ENCODE measurements around the gene EEA1. TPM values are rescaled to one million over a fixed set of nuclear protein-coding genes. Genes with fewer than 3 reads are reported as not detected.

The EEA1 gene
- total RNA-seq = 6.1 and 9.2 TPM in 2 replicates

DNA sequence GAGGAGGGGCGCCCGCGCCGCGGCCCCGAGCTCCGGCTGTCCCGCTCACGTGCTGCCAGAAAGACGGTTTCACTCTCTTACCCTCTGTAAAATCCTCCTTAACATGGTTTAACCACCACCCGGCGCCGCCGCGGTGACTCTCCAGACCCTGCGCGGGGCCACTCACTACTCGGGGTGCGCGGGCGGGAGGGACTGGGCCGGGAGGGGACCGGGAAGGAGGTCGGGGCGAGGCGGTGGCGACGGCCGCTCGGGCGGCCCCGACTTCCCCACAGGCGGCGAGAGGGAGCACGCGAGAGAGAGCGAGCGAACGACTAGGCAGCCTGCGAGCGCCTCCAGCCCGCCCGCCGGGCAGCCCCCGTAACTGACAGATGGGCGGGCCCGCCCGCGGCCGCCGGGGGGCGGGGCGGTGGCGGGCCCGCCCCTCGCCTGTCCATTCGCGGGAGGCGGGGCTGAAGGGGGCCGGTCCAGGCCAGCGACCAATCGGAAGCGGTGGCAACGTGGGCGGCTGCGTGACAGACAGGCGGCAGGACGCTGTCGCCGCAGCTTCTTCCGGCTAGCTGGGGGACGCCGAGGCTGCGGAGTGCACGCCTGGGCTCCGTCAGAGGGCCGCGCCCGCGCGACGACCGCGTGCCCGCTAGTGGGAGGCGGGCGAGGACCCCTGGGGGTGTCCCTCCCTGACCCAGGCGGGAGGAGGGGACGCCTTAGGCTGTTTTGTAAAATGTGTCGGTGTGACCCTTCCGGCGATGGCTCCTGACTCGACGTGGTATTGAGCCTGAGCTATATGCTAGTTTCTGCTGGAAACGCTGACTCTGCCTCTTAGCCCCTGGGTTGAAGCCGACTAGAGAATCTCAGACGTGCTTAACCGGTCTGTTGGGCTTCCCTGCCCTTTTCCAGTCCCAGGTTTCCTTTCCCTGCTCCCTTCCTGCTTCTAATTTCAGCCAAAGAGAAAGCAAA is at the start of gene EEA1:
Gene EEA1, minus strand, starts transcription at position 334 of the 954 bp plus-strand sequence. Its CDS starts 229 bp downstream, at position 105.

Other genes starting within 250 kb of the EEA1 start
- gene PLEKHG7, start 226.3 kb downstream of the EEA1 start, total RNA-seq = not detected in 2 replicates

Data from myometrial cell (primary cell).